Testis (tissue), 3 donors: Measurements from ENCODE around the gene CENPM. TPM values are rescaled to one million over a fixed set of nuclear protein-coding genes. Genes with fewer than 3 reads are reported as not detected.

Source experiments
- DNase-seq: peaks from one replicate; pipeline ENCODE4 v3.0.0-alpha.2; 2019
- H3K27ac ChIP-seq, 2 donors: fragments of 200-600 bp; sonication (generic); one replicate each; pipeline ENCODE4 v1.5.1; 2019
- H3K27me3 ChIP-seq: fragments of 200-600 bp; sonication (generic); one replicate; pipeline ENCODE4 v1.5.1; 2019
- H3K36me3 ChIP-seq: fragments of 200-600 bp; sonication (generic); one replicate; pipeline ENCODE4 v1.5.1; 2017; ENCODE audit warnings: low read depth; ENCODE audit errors: missing control alignments
- H3K4me1 ChIP-seq: fragments of 200-600 bp; sonication (generic); one replicate; pipeline ENCODE4 v1.5.1; 2019
- H3K4me3 ChIP-seq, 2 donors: fragments of 200-600 bp; sonication (generic); one replicate each; pipeline ENCODE4 v1.5.1; 2017 to 2019
- H3K9me3 ChIP-seq: fragments of 200-600 bp; sonication (generic); one replicate; pipeline ENCODE4 v1.5.1; 2017
- CTCF ChIP-seq, 3 experiments: fragments of 450-650 bp in 2 of 3; fragments of 200-600 bp in 1 of 3; sonication (generic) in 1 of 3; IDR thresholded peaks; one replicate each; pipeline ENCODE4 v1.5.1; 2016 to 2019; ENCODE audit warnings: antibody characterized with exemption in 3 of 3, mild to moderate bottlenecking in 2 of 3, moderate library complexity in 1 of 3
- POLR2A ChIP-seq: fragments of 450-650 bp; IDR thresholded peaks from one replicate; pipeline ENCODE4 v1.6.1; 2017; ENCODE audit warnings: antibody characterized with exemption, mild to moderate bottlenecking, moderate library complexity
- WGBS, 2 donors: methylation state at CpG; one replicate each; pipeline ENCODE4 v1.1.5; 2018; 5-methylcytosine and 5-hydroxymethylcytosine counted together
- intact Hi-C: fragments of 100-400 bp; cut with DNase I; formaldehyde crosslinking; loops from one replicate; pipeline ENCODE4 v1.15.1; 2023; ENCODE audit warnings: low total_unique reads
- polyA plus RNA-seq: library from polyadenylated mRNA; stranded (reverse); fragments of 350-450 nt; fragmentation: Illumina TruSeq; extraction: RNeasy Lipid Tissue Mini Kit (QIAGEN cat#74804); gene quantifications from one replicate; pipeline ENCODE4 v1.2.3, GENCODE V29; 2014; ENCODE audit warnings: low read depth, low replicate concordance; ENCODE audit not compliant: insufficient read depth
- total RNA-seq, 2 donors: library from RNA; depleted of rRNA; stranded (reverse); fragments of >200 nt; gene quantifications; one replicate each; pipeline ENCODE4 v1.2.3, GENCODE V29; 2016

Gene CENPM
- total and polyA plus RNA-seq, 3 donors from 2014 or later: 15.5 to 28.2 (median 15.7) TPM

GRCh38 chr22:41912338-41913039 lies 34.5 kb downstream of the CENPM start:
- H3K27me3 ChIP-seq: no peaks in the 10 kb centered on the region
- no peak overlapping the region for H3K4me3 ChIP-seq
- no peak for DNase-seq
- no peaks in the 10 kb centered on the region for H3K9me3 ChIP-seq
- intact Hi-C loops: no loop called here
- peaks cover 5% of the 10 kb centered on the region for H3K4me1 ChIP-seq
- H3K36me3 ChIP-seq: no peaks in the 10 kb centered on the region
- no peak overlapping the region for H3K27ac ChIP-seq
- no peak for TF ChIP-seq POLR2A
- no peak for TF ChIP-seq CTCF (IDR thresholded peaks at IDR 0.05)
- 85 to 100% methylated on average over 1 to 8 of the region's 9 CpGs for WGBS, 2 donors

DNA sequence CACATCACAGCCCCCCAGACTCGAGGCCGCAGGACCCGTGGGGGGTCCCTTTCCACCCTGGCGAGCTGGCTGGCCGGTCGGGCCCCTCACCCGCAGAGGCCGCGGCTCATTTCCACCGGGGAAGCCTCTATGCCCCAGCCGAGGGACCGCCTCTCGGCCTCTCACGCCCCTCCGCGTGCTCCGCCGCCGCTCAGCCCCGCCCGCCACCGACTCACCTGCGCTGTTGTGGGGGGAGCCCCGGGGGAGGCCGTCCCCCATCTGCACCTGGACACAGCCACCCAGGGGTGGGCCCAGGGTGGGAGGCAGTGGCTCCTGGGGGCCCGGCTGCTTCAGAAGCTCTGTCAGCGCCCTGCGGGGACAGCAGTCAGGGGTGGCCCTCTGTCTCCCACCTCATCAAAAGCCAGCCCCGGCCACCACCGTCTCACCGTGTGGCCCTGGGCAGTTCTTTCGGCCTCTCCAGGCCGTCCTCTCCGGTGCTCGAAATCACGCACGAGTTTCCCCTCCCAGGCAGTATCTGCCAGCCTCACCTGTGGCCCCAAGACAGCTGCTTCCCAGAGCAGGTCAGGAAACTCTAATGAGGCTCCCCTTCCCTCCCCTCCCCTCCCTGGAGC lies 35.8 kb downstream of the CENPM start:
- WGBS, 2 donors: 27 to 28% methylated on average over 25 to 26 of the region's 37 CpGs
- TF ChIP-seq POLR2A (no peak), CTCF (IDR thresholded peaks at IDR 0.05) (no peak)
- no peak overlapping the region for H3K27ac ChIP-seq
- no peaks in the 10 kb centered on the region for H3K27me3 ChIP-seq
- intact Hi-C loops: no loop called here
- H3K4me3 ChIP-seq: peak overlapping the region; percentile 48 to 51
- H3K36me3 ChIP-seq: no peaks in the 10 kb centered on the region
- DNase-seq: no peak
- H3K4me1 ChIP-seq: peaks cover 5% of the 10 kb centered on the region
- H3K9me3 ChIP-seq: no peaks in the 10 kb centered on the region

GRCh38 chr22:41910050-41911000 lies 36.6 kb downstream of the CENPM start:
- H3K4me1 ChIP-seq: peaks cover 5% of the 10 kb centered on the region
- H3K9me3 ChIP-seq: no peaks in the 10 kb centered on the region
- DNase-seq: peak; percentile 58
- TF ChIP-seq POLR2A (no peak), CTCF (IDR thresholded peaks at IDR 0.05) (no peak)
- no peak overlapping the region for H3K27ac ChIP-seq
- H3K27me3 ChIP-seq: no peaks in the 10 kb centered on the region
- intact Hi-C loops: no loop called here
- peak overlapping the region; percentile 48 to 51 for H3K4me3 ChIP-seq
- WGBS, 2 donors: 3 to 20% methylated on average over 1 to 52 of the region's 112 CpGs
- H3K36me3 ChIP-seq: no peaks in the 10 kb centered on the region

GRCh38 chr22:41909310-41910049 lies 37.5 kb downstream of the CENPM start:
- Histone ChIP-seq H3K27ac (no peak overlapping the region), H3K4me3 (peak overlapping the region; percentile 48 to 51), H3K4me1 (peaks cover 5% of the 10 kb centered on the region), H3K36me3 (no peaks in the 10 kb centered on the region), H3K9me3 (no peaks in the 10 kb centered on the region), H3K27me3 (no peaks in the 10 kb centered on the region)
- intact Hi-C loops: no loop called here
- 37 to 46% methylated on average over 12 to 47 of the region's 55 CpGs for WGBS, 2 donors
- no peak for TF ChIP-seq POLR2A
- TF ChIP-seq CTCF (IDR thresholded peaks at IDR 0.05): no peak
- no peak for DNase-seq
